HG02571 (cell line): Measurements from ENCODE around the gene SCFD2.

Source experiments
- ATAC-seq: cut with Tn5 transposase; IDR thresholded peaks from one replicate; pipeline ENCODE4 v1.9.1; 2021; ENCODE audit warnings: mild to moderate bottlenecking, moderate library complexity; ENCODE audit not compliant: unreplicated experiment

Gene SCFD2

GRCh38 chr4:52904421-52904820 lies 461.4 kb downstream of the SCFD2 start:
- ATAC-seq, result no peak

- ATAC-seq, result no peak
These were observed 462.6 kb downstream of the SCFD2 start for GRCh38 chr4:52903273-52903672.

GRCh38 chr4:52894443-52894842 lies 471.4 kb downstream of the SCFD2 start:
- ATAC-seq, result no peak

GRCh38 chr4:52892880-52893279 lies 473.0 kb downstream of the SCFD2 start:
- ATAC-seq, result no peak

GRCh38 chr4:52891743-52892142 lies 474.1 kb downstream of the SCFD2 start:
- ATAC-seq, result no peak

- no peak for ATAC-seq
These were observed 475.4 kb downstream of the SCFD2 start for GRCh38 chr4:52890521-52890791.

DNA sequence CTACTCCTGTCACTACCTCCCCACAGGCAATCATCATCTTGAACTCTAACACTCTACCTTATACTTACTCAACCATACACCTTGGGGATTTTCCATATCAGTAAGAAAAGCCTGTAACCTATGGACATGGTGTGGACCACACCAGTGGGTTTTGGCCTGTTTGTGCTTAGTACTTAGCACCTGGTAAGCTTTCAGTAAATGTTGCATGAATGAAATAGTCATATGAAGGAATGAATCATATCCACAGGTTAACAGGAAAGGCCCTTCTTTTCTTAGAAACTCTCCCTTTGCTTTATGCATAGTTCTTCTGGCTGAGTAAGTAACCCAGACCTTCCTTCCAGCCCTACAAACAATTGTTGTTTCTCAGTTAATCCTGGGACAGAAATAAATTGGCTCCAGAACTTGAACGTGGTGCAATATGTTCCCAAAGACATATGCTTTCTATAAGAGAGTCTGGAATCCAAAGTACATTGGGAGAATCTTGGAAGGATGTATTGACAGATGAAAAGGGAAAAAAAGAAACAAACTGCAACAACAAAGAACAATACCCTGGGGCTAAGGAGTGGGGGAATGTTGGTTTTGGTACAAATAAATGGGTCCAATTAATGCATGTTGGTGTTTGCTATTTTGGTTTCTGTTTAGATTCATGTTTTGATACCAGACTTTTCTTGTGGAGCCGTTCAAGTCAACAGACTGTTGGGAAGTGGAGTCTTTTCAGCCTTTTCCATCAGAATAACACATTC lies 475.9 kb downstream of the SCFD2 start:
- ATAC-seq, result no peak

- no peak for ATAC-seq
These were observed 476.5 kb downstream of the SCFD2 start for GRCh38 chr4:52889354-52889753.

GRCh38 chr4:52884994-52885393 lies 480.9 kb downstream of the SCFD2 start:
- no peak for ATAC-seq

GRCh38 chr4:52883707-52884669 lies 481.9 kb downstream of the SCFD2 start:
- no peak for ATAC-seq

DNA sequence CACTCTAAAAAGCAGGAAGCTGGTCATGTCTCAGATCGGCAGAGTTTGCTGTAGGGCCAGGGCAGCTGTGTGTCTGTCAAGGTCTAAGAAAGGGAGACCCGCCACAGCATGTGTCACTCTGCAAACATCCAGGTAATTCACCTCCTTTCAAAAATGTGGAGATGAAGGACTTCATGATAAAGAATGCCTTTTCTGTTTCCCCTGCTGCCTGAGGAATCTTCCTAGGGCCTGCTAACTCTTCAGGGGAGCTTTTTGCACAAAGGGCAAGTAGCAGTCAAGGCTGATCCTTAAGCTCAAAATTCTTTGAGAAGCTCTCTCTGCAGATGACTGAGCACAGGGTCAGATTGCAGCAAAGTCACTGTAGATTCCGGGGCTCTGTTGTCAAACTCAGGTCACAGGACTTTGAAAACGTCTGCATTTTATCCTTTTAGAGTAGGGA lies 482.7 kb downstream of the SCFD2 start:
- no peak for ATAC-seq

DNA sequence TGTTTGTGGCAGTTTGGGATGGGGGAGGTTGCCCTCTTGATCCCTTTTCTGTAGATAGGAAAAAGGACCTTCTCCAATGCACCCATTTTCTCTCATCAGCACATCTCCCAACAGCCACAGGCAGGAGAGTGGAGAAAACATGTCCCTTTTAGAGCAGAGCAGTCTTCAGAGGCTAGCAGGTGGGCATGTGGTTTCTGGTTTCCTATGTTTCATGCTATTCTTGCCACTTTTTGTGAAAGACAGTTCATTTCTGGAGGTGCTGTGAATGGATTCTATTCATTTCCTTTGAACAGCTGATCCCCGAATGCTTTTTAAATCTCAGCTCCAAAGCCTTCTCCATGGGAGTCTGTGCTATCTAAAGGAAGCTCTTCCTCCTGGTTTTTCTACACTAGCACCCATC lies 484.9 kb downstream of the SCFD2 start:
- no peak for ATAC-seq

DNA sequence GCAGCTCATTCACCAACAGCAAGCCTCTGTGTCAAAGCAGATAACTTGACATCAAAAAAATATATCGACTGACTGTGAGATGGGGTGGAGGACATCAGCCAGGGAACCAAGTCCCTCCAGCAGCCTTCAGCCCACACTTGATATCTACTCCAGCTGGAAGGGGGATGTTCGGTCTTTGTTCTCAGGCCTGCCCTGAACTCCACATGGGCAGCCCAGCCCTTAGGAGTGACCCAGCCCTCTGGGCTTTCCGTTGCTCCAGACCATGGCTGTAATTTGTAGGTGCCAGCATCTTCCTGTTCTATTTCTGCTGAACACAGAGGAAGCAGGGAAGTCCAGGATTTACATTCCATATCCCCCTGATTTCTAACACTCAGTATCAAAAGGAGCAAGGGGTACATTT lies 486.4 kb downstream of the SCFD2 start:
- no peak for ATAC-seq

GRCh38 chr4:52877694-52878093 lies 488.2 kb downstream of the SCFD2 start:
- no peak for ATAC-seq

- ATAC-seq, result no peak
These were observed 488.8 kb downstream of the SCFD2 start for GRCh38 chr4:52877036-52877435.

DNA sequence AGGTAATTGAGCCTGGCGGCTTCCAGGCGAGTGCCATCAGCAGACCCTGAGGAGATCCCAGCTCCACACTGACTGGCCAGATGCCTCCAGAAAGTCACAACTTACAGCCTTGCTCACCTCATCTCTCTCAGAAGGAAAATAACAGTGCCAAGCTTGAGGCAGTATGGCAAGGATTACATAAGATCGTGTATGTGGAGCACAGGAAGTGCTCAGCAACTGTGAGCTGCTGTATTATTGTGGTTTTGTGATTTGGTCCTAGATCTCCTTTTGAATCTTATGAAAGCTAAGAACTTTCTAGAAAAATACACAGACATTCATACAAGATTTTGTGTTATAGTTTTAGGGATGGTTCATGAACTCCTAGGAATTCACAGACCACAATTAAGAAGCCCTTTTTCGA lies 489.8 kb downstream of the SCFD2 start:
- no peak for ATAC-seq

- no peak for ATAC-seq
These were observed 490.9 kb downstream of the SCFD2 start for GRCh38 chr4:52874948-52875347.

- ATAC-seq, result no peak
These were observed 492.0 kb downstream of the SCFD2 start for GRCh38 chr4:52873861-52874343.

- no peak for ATAC-seq
These were observed 492.7 kb downstream of the SCFD2 start for GRCh38 chr4:52873191-52873590.

GRCh38 chr4:52870225-52870624 lies 495.6 kb downstream of the SCFD2 start:
- no peak for ATAC-seq

DNA sequence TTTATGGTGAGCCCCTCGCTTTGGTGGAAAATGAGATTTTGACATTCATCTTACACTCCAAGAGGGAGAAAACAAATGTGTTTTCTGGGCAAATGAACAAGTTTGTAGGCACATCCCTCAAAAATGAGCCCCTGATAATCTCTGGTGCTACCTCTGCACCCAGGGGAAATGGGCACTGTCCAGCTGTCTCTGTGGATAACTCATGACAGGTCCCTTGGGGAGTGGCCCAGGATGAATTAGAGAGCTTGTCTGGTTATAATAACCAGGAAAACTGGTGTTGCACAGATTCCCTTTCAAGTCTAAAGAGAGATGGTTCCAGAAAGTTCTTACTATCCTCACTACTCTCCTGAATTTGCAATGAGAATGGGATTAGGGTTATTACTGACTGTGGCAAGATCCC lies 496.2 kb downstream of the SCFD2 start:
- ATAC-seq, result no peak

GRCh38 chr4:52869196-52869595 lies 496.7 kb downstream of the SCFD2 start:
- ATAC-seq, result no peak
